Posterior vena cava (tissue), 2 donors: ENCODE data around the gene HBS1L. TPM values are rescaled to one million over a fixed set of nuclear protein-coding genes. Genes with fewer than 3 reads are reported as not detected.

Experiments
- DNase-seq: peaks from one replicate; pipeline ENCODE4 v3.0.0-alpha.2; 2020; ENCODE audit warnings: low spot score
- intact Hi-C, 2 donors: fragments of 100-400 bp; cut with DNase I; formaldehyde crosslinking; loops; one replicate each; pipeline versions ENCODE4 v1.14.1 to v1.14.2; 2022 to 2023
- total RNA-seq, 2 donors: library from RNA; stranded (reverse); fragmentation: NEBNext Ultra II Directional; extraction: Animal tissue kit (Norgen Biotek cat#: 25700); gene quantifications; one replicate each; pipeline ENCODE4 v1.2.1, GENCODE V29; 2021
- donor health status: DM: yes; HTN: yes; CAD: no.
- donor health status: DM: yes; HTN: yes; CAD: no.

HBS1L gene
- total RNA-seq, 2 donors from 2014 or later, result 62.9 to 66.5 TPM

GRCh38 chr6:135046912-135047311 is 7.7 kb downstream of the HBS1L start:
- DNase-seq, result no peak
- intact Hi-C loops, result no loop called here

GRCh38 chr6:135044639-135045038 is 10.0 kb downstream of the HBS1L start:
- DNase-seq, result no peak
- intact Hi-C loops, result no loop called here

GRCh38 chr6:135043846-135044245 is 10.8 kb downstream of the HBS1L start:
- intact Hi-C loops, result no loop called here
- no peak for DNase-seq

- no peak for DNase-seq
- intact Hi-C loops, result no loop called here
Measured at GRCh38 chr6:135043364-135043763, 11.3 kb downstream of the HBS1L start.

GRCh38 chr6:135038335-135038734 is 16.3 kb downstream of the HBS1L start:
- intact Hi-C loops, result no loop called here
- DNase-seq, result no peak

GRCh38 chr6:135037541-135037940 is 17.1 kb downstream of the HBS1L start:
- DNase-seq, result no peak
- intact Hi-C loops, result no loop called here

- no peak for DNase-seq
- intact Hi-C loops, result no loop called here
Measured at GRCh38 chr6:135036731-135037420, 17.7 kb downstream of the HBS1L start.

GRCh38 chr6:135033238-135033637 is 21.4 kb downstream of the HBS1L start:
- intact Hi-C loops, result no loop called here
- no peak for DNase-seq

- no peak for DNase-seq
- intact Hi-C loops, result no loop called here
Measured at GRCh38 chr6:135030532-135031178, 24.0 kb downstream of the HBS1L start.

- DNase-seq, result no peak
- intact Hi-C loops, result no loop called here
Measured at GRCh38 chr6:135030056-135030473, 24.6 kb downstream of the HBS1L start.

GRCh38 chr6:135025775-135026174 is 28.8 kb downstream of the HBS1L start:
- intact Hi-C loops, result no loop called here
- no peak for DNase-seq

- intact Hi-C loops, result no loop called here
- DNase-seq, result no peak
Measured at GRCh38 chr6:135025175-135025574, 29.4 kb downstream of the HBS1L start.

GRCh38 chr6:135022050-135022697 is 32.4 kb downstream of the HBS1L start:
- intact Hi-C loops, result no loop called here
- DNase-seq, result no peak

GRCh38 chr6:135021310-135022049 is 33.1 kb downstream of the HBS1L start:
- no peak for DNase-seq

GRCh38 chr6:135018941-135019340 is 35.7 kb downstream of the HBS1L start:
- intact Hi-C loops, result no loop called here
- DNase-seq, result no peak

More at GRCh38 chr6:135021310-135022049, 33.1 kb downstream of the HBS1L start:
- intact Hi-C loops, result no loop called here

- intact Hi-C loops, result no loop called here
- DNase-seq, result no peak
Measured at GRCh38 chr6:135018052-135018451, 36.6 kb downstream of the HBS1L start.

- intact Hi-C loops, result no loop called here
- no peak for DNase-seq
Measured at GRCh38 chr6:135014353-135014832, 40.2 kb downstream of the HBS1L start.

- no peak for DNase-seq
- intact Hi-C loops, result no loop called here
Measured at GRCh38 chr6:135013211-135013610, 41.4 kb downstream of the HBS1L start.

GRCh38 chr6:135012764-135013163 is 41.9 kb downstream of the HBS1L start:
- DNase-seq, result no peak
- intact Hi-C loops, result no loop called here

- no peak for DNase-seq
- intact Hi-C loops, result no loop called here
Measured at GRCh38 chr6:135012349-135012748, 42.3 kb downstream of the HBS1L start.
